ENCODE measurements around the gene CLIP4. TPM values are rescaled to one million over a fixed set of nuclear protein-coding genes. Genes with fewer than 3 reads are reported as not detected.

The CLIP4 gene
- total RNA-seq, 1 experiment from 2014 or later = 0.39 TPM

DNA sequence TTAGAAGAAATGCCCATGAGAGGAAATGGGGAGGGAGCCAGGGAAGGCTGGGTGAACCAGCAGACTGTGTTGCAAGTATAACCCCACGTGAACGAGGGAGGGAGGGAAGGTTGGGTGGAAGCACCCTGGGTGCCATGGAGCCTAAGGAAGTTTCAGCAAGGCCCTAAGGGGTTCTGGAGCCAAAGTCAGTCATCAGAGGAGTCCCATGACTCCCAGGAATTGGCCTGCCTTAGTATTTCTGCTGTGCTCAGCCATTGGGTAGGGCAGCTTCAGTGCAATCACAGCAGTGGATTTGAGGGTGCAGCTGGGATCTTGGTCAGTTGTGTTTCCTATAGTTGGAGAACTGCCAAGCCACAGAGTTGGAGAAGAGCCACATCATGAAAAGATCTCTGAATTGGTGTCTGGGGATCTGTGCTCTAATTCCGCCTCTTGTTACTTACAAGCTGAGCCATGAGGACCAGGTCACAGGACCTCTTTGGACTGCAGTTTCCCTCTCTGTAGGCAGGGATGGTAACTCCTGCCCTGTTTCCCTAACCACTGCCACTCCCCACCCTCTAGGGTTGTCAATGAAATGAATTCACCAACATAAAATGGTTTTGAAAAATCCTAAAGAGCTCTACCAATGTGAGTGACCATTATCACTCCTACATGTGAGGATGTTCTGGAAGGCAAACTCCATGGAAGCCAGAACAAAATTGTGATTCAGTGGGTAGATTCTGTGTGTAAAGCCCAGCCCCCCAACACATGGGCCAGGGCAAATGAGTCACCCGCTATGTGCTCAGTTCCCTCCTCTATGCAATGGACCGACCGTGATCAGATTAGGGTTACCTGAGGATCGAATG lies 108.9 kb downstream of the CLIP4 start:
- H3K4me1 Mint-ChIP-seq = peaks cover 4% of the 10 kb centered on the region; the same call in 1 of the 2 replicates
- ATAC-seq = no peak

DNA sequence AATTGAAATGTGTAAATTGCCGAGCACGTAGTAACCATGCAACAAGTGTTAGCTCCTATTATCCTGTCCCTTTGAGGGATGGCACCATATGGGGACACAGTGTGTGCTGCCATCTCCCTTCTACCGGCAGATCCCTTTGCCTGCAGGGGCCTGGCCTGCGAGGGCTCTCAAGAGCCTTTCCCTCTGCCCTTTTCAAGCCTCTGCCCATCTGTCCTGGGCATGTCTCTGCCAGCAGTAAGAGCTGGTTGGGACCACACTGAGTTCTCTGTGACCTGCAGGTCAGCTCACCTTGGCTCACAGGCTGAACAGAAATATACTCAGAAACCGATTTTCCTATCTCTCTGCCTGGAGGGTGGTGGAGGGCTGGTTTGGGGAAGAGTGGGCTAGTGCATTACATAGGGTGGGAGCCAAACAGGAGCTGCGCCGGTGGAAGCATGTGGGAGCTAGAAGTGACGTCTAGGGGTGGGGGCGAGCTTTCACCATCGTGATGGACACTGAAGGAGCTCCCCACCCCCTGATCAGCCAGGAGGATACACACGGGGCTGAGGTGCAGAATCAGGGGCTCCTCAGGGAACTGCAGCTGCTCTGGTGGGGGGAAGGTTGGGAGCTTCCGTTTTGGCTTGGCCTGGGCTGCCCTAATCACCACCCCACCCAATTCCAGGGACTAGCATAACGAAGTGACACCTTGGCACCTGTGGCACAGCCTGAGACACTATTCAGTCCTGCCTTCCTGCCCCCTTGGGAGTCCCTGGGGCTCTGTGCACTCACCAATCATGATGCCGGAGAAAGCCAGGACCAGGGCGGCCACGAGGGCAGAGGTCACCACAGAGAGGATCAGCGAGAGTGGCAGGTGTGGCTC lies 109.7 kb downstream of the CLIP4 start:
- Mint-ChIP-seq H3K27ac (no peak overlapping the region), H3K4me1 (peaks cover 4% of the 10 kb centered on the region; the same call in 1 of the 2 replicates), H3K4me3 (no peak overlapping the region), H3K9me3 (no peaks in the 10 kb centered on the region), H3K36me3 (no peaks in the 10 kb centered on the region), H3K27me3 (ENCODE audit: low read depth) (no peaks in the 10 kb centered on the region)
- TF ChIP-seq, protein P1, sequence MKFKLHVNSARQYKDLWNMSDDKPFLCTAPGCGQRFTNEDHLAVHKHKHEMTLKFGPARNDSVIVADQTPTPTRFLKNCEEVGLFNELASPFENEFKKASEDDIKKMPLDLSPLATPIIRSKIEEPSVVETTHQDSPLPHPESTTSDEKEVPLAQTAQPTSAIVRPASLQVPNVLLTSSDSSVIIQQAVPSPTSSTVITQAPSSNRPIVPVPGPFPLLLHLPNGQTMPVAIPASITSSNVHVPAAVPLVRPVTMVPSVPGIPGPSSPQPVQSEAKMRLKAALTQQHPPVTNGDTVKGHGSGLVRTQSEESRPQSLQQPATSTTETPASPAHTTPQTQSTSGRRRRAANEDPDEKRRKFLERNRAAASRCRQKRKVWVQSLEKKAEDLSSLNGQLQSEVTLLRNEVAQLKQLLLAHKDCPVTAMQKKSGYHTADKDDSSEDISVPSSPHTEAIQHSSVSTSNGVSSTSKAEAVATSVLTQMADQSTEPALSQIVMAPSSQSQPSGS (CRISPR knock-in tag; IDR thresholded peaks at IDR 0.05; ENCODE audit: borderline replicate concordance, low read depth) = no peak
- TF ChIP-seq, protein P2, sequence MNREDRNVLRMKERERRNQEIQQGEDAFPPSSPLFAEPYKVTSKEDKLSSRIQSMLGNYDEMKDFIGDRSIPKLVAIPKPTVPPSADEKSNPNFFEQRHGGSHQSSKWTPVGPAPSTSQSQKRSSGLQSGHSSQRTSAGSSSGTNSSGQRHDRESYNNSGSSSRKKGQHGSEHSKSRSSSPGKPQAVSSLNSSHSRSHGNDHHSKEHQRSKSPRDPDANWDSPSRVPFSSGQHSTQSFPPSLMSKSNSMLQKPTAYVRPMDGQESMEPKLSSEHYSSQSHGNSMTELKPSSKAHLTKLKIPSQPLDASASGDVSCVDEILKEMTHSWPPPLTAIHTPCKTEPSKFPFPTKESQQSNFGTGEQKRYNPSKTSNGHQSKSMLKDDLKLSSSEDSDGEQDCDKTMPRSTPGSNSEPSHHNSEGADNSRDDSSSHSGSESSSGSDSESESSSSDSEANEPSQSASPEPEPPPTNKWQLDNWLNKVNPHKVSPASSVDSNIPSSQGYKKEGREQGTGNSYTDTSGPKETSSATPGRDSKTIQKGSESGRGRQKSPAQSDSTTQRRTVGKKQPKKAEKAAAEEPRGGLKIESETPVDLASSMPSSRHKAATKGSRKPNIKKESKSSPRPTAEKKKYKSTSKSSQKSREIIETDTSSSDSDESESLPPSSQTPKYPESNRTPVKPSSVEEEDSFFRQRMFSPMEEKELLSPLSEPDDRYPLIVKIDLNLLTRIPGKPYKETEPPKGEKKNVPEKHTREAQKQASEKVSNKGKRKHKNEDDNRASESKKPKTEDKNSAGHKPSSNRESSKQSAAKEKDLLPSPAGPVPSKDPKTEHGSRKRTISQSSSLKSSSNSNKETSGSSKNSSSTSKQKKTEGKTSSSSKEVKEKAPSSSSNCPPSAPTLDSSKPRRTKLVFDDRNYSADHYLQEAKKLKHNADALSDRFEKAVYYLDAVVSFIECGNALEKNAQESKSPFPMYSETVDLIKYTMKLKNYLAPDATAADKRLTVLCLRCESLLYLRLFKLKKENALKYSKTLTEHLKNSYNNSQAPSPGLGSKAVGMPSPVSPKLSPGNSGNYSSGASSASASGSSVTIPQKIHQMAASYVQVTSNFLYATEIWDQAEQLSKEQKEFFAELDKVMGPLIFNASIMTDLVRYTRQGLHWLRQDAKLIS (CRISPR knock-in tag; IDR thresholded peaks at IDR 0.05; ENCODE audit: borderline replicate concordance) = no peak
- TF ChIP-seq GRHL2 (CRISPR knock-in tag; IDR thresholded peaks at IDR 0.05; ENCODE audit: insufficient replicate concordance, severe bottlenecking) = no peak
- TF ChIP-seq, protein P3, sequence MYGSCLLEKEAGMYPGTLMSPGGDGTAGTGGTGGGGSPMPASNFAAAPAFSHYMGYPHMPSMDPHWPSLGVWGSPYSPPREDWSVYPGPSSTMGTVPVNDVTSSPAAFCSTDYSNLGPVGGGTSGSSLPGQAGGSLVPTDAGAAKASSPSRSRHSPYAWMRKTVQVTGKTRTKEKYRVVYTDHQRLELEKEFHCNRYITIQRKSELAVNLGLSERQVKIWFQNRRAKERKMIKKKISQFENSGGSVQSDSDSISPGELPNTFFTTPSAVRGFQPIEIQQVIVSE (CRISPR knock-in tag; IDR thresholded peaks at IDR 0.05; ENCODE audit: borderline replicate concordance) = no peak
- TF ChIP-seq, protein P4, sequence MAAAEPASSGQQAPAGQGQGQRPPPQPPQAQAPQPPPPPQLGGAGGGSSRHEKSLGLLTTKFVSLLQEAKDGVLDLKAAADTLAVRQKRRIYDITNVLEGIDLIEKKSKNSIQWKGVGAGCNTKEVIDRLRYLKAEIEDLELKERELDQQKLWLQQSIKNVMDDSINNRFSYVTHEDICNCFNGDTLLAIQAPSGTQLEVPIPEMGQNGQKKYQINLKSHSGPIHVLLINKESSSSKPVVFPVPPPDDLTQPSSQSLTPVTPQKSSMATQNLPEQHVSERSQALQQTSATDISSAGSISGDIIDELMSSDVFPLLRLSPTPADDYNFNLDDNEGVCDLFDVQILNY (CRISPR knock-in tag; IDR thresholded peaks at IDR 0.05) = no peak
- no peak for TF ChIP-seq ZNF138 (CRISPR knock-in tag; conservative IDR thresholded peaks at IDR 0.05)
- TF ChIP-seq, protein P5, sequence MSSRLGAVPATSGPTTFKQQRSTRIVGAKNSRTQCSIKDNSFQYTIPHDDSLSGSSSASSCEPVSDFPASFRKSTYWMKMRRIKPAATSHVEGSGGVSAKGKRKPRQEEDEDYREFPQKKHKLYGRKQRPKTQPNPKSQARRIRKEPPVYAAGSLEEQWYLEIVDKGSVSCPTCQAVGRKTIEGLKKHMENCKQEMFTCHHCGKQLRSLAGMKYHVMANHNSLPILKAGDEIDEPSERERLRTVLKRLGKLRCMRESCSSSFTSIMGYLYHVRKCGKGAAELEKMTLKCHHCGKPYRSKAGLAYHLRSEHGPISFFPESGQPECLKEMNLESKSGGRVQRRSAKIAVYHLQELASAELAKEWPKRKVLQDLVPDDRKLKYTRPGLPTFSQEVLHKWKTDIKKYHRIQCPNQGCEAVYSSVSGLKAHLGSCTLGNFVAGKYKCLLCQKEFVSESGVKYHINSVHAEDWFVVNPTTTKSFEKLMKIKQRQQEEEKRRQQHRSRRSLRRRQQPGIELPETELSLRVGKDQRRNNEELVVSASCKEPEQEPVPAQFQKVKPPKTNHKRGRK (CRISPR knock-in tag; IDR thresholded peaks at IDR 0.05; ENCODE audit: borderline replicate concordance) = no peak
- TF ChIP-seq FOXP1 (CRISPR knock-in tag; IDR thresholded peaks at IDR 0.05; ENCODE audit: borderline replicate concordance) = no peak
- TF ChIP-seq GTF2I (CRISPR knock-in tag; conservative IDR thresholded peaks at IDR 0.05) = no peak
- no peak for TF ChIP-seq HMGA2 (CRISPR knock-in tag; IDR thresholded peaks at IDR 0.05)
- TF ChIP-seq FOXK1 (CRISPR knock-in tag; IDR thresholded peaks at IDR 0.05) = no peak
- TF ChIP-seq ZNF423 (CRISPR knock-in tag; IDR thresholded peaks at IDR 0.05) = no peak
- TF ChIP-seq, protein P6, sequence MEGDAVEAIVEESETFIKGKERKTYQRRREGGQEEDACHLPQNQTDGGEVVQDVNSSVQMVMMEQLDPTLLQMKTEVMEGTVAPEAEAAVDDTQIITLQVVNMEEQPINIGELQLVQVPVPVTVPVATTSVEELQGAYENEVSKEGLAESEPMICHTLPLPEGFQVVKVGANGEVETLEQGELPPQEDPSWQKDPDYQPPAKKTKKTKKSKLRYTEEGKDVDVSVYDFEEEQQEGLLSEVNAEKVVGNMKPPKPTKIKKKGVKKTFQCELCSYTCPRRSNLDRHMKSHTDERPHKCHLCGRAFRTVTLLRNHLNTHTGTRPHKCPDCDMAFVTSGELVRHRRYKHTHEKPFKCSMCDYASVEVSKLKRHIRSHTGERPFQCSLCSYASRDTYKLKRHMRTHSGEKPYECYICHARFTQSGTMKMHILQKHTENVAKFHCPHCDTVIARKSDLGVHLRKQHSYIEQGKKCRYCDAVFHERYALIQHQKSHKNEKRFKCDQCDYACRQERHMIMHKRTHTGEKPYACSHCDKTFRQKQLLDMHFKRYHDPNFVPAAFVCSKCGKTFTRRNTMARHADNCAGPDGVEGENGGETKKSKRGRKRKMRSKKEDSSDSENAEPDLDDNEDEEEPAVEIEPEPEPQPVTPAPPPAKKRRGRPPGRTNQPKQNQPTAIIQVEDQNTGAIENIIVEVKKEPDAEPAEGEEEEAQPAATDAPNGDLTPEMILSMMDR (IDR thresholded peaks at IDR 0.05) = no peak
- TF ChIP-seq, protein P7, sequence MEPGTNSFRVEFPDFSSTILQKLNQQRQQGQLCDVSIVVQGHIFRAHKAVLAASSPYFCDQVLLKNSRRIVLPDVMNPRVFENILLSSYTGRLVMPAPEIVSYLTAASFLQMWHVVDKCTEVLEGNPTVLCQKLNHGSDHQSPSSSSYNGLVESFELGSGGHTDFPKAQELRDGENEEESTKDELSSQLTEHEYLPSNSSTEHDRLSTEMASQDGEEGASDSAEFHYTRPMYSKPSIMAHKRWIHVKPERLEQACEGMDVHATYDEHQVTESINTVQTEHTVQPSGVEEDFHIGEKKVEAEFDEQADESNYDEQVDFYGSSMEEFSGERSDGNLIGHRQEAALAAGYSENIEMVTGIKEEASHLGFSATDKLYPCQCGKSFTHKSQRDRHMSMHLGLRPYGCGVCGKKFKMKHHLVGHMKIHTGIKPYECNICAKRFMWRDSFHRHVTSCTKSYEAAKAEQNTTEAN (CRISPR knock-in tag; IDR thresholded peaks at IDR 0.05) = no peak
- no peak for TF ChIP-seq IRF2 (CRISPR knock-in tag; IDR thresholded peaks at IDR 0.05; ENCODE audit: borderline replicate concordance, low read depth)
- TF ChIP-seq ZNF219 (CRISPR knock-in tag; IDR thresholded peaks at IDR 0.05; ENCODE audit: borderline replicate concordance) = no peak
- DNase-seq (ENCODE audit: low spot score) (peak; percentile 4), ATAC-seq (no peak)
- ChIA-PET CTCF (interaction anchor here (1.0 to 1.7 kb wide), 4 partner anchors 14 to 266 kb away, joined by 3 to 5 read pairs (median 4); no protein-coding TSS in a partner anchor), POLR2A (no interaction called here)

More for the DNA sequence above, 108.9 kb downstream of the CLIP4 start:
- no peaks in the 10 kb centered on the region for H3K9me3 Mint-ChIP-seq
- no peak for TF ChIP-seq ELF4 (CRISPR knock-in tag; IDR thresholded peaks at IDR 0.05; ENCODE audit: low read depth)
- TF ChIP-seq SMAD3 (CRISPR knock-in tag; IDR thresholded peaks at IDR 0.05; ENCODE audit: borderline replicate concordance) = no peak
- H3K4me3 Mint-ChIP-seq = no peak overlapping the region
- CTCF ChIA-PET = interaction anchor here (1.1 to 1.7 kb wide), 2 partner anchors 15 to 85 kb away, joined by 3 to 5 read pairs; no protein-coding TSS in a partner anchor
- POLR2A ChIA-PET = no interaction called here
- H3K27ac Mint-ChIP-seq = no peak overlapping the region
- no peak for DNase-seq (ENCODE audit: low spot score)
- no peaks in the 10 kb centered on the region for H3K36me3 Mint-ChIP-seq
- H3K27me3 Mint-ChIP-seq (ENCODE audit: low read depth) = no peaks in the 10 kb centered on the region
